GM12873 (cell line): ENCODE measurements around the gene NLRP1.

Experiments
- CTCF ChIP-seq: IDR thresholded peaks from 2 replicates; pipeline ENCODE4 v1.5.1; 2012; ENCODE audit warnings: low read depth, mild to moderate bottlenecking, moderate library complexity, low read length, control low read depth; ENCODE audit not compliant: insufficient read depth; ENCODE audit errors: missing control alignments

NLRP1 gene

GRCh38 chr17:5511401-5512225 lies 72.7 kb downstream of the NLRP1 start:
- no peak for TF ChIP-seq CTCF

GRCh38 chr17:5510771-5511170 lies 73.5 kb downstream of the NLRP1 start:
- no peak for TF ChIP-seq CTCF

- TF ChIP-seq CTCF: no peak
Observed at GRCh38 chr17:5509482-5509881, 74.8 kb downstream of the NLRP1 start.

GRCh38 chr17:5508810-5509209 lies 75.5 kb downstream of the NLRP1 start:
- no peak for TF ChIP-seq CTCF

- no peak for TF ChIP-seq CTCF
Observed at GRCh38 chr17:5506307-5506706, 78.0 kb downstream of the NLRP1 start.

GRCh38 chr17:5502552-5502951 lies 81.8 kb downstream of the NLRP1 start:
- no peak for TF ChIP-seq CTCF

GRCh38 chr17:5501685-5502084 lies 82.6 kb downstream of the NLRP1 start:
- no peak for TF ChIP-seq CTCF
